SH-SY5Y (cell line): ENCODE data around the gene ZXDC.

Experiments used
- GATA2 ChIP-seq: IDR thresholded peaks from 2 replicates; pipeline ENCODE4 v1.6.1; 2011; ENCODE audit warnings: mild to moderate bottlenecking, low read depth, low read length
- GATA3 ChIP-seq: IDR thresholded peaks from 2 replicates; pipeline ENCODE4 v1.6.1; 2011; ENCODE audit warnings: low read depth, mild to moderate bottlenecking, low read length, moderate library complexity

- TF ChIP-seq GATA2 = no peak
- TF ChIP-seq GATA3 = no peak
Observed at GRCh38 chr3:126442856-126443242, 32.8 kb downstream of the ZXDC start.
